K562 (cell line): ENCODE data around the gene AK2. TPM values are rescaled to one million over a fixed set of nuclear protein-coding genes. Genes with fewer than 3 reads are reported as not detected.

Source experiments
- MTA3 ChIP-seq: fragments of 450-650 bp; formaldehyde crosslinking; IDR thresholded peaks from 2 replicates; pipeline ENCODE4 v1.6.1; 2017; ENCODE audit warnings: mild to moderate bottlenecking, borderline replicate concordance
- NCOA1 ChIP-seq: fragments of 450-650 bp; IDR thresholded peaks from 2 replicates; pipeline ENCODE4 v1.6.1; 2016; ENCODE audit warnings: low read depth
- POLR2G ChIP-seq: fragments of 200-400 bp; formaldehyde crosslinking; IDR thresholded peaks from 2 replicates; pipeline ENCODE4 v1.6.1; 2017; ENCODE audit warnings: low read depth, mild to moderate bottlenecking, antibody characterized with exemption, low read length, moderate library complexity
- SAFB ChIP-seq: fragments of 200-400 bp; formaldehyde crosslinking; IDR thresholded peaks from 2 replicates; pipeline ENCODE4 v1.6.1; 2017; ENCODE audit warnings: low read depth, low read length, borderline replicate concordance
- TAF1 ChIP-seq: IDR thresholded peaks from 2 replicates; pipeline ENCODE4 v1.6.1; 2011; ENCODE audit warnings: mild to moderate bottlenecking, low read length, moderate library complexity; ENCODE audit not compliant: insufficient read depth, control insufficient read depth, severe bottlenecking; ENCODE audit errors: extremely low read depth
- TFE3 ChIP-seq: fragments of 450-650 bp; formaldehyde crosslinking; IDR thresholded peaks from 2 replicates; pipeline ENCODE4 v1.4.0; 2020; ENCODE audit warnings: mild to moderate bottlenecking, mixed read lengths
- XRCC3 ChIP-seq: fragments of 450-650 bp; IDR thresholded peaks from 2 replicates; pipeline ENCODE4 v1.6.1; 2017; ENCODE audit warnings: mild to moderate bottlenecking, moderate library complexity
- ZBTB40 ChIP-seq, 2 experiments: fragments of 450-650 bp in 1 of 2; sonication (generic) in 1 of 2; formaldehyde crosslinking in 1 of 2; IDR thresholded peaks; 2 replicates each; pipeline versions ENCODE4 v1.7.1 to v1.9.0; 2016 to 2022; ENCODE audit warnings: inconsistent platforms in 1 of 2, mild to moderate bottlenecking in 1 of 2, missing genetic modification reagents in 1 of 2
- ZFP91 ChIP-seq: sonication (generic); formaldehyde crosslinking; IDR thresholded peaks from 2 replicates; pipeline ENCODE4 v1.8.0; 2022; ENCODE audit warnings: mild to moderate bottlenecking, missing genetic modification reagents
- ZKSCAN3 ChIP-seq: fragments of 250-450 bp; sonication (Bioruptor Pico); IDR thresholded peaks from 2 replicates; pipeline ENCODE4 v1.4.0; 2020
- ZNF12 ChIP-seq: sonication (generic); formaldehyde crosslinking; IDR thresholded peaks from 2 replicates; pipeline ENCODE4 v1.4.0; 2020; ENCODE audit warnings: mild to moderate bottlenecking, missing genetic modification reagents
- ZNF507 ChIP-seq: conservative IDR thresholded peaks from 2 replicates; pipeline ENCODE4 v1.6.1; 2017; ENCODE audit warnings: missing genetic modification characterization, missing compliant biosample characterization
- polyA plus RNA-seq, 8 experiments: library from polyadenylated mRNA; depleted of rRNA in 4 of 8; stranded (reverse) in 5 of 8; unstranded in 3 of 8; fragments of >200 nt; fragmentation: Nextera tagmentation in 2 of 8; fragmentation: Illumina TruSeq in 1 of 8; extraction: Ambion mirVana in 2 of 8; extraction: Trizol in 1 of 8; gene quantifications; 2 replicates each; pipeline versions ENCODE4 v1.2.1 to v1.2.3, GENCODE V29; 2011 to 2014; ENCODE audit warnings: inconsistent platforms in 1 of 8, missing spikeins in 1 of 8
- total RNA-seq, 7 experiments: library from RNA; depleted of rRNA in 6 of 7; stranded (reverse); fragments of >200 nt in 6 of 7; fragmentation: Illumina TruSeq in 2 of 7; extraction: Trizol in 2 of 7; gene quantifications; 2 replicates each; pipeline versions ENCODE4 v1.2.1 to v1.2.3, GENCODE V29; 2011 to 2021; ENCODE audit warnings: low replicate concordance in 1 of 7

Gene AK2
- total and polyA plus RNA-seq, 9 of the 15 experiments (the other 6 are each of a cell fraction or from before 2014, with no cell fraction given) = 105 to 1,050 (median 509) TPM

- TF ChIP-seq ZFP91 (CRISPR knock-in tag) = no peak
- no peak for TF ChIP-seq TAF1
- TF ChIP-seq XRCC3 = no peak
- TF ChIP-seq ZNF12 (CRISPR knock-in tag) = no peak
- TF ChIP-seq POLR2G = no peak
- no peak for TF ChIP-seq SAFB
- TF ChIP-seq ZNF507 (tag) = no peak
- TF ChIP-seq ZBTB40 (IDR thresholded peaks at IDR 0.05) = no peak
- TF ChIP-seq ZBTB40 (CRISPR knock-in tag; IDR thresholded peaks at IDR 0.05) = no peak
- TF ChIP-seq MTA3 = peak; percentile 66; the same call in 1 of the 2 replicates
- TF ChIP-seq TFE3 = no peak
- no peak for TF ChIP-seq ZKSCAN3 (CRISPR knock-in tag)
- peak; percentile 52; the same call in 1 of the 2 replicates for TF ChIP-seq NCOA1
Observed at GRCh38 chr1:33009561-33009960, 27.1 kb downstream of the AK2 start (continued).
